ENCODE results near the gene STX1A. TPM values are rescaled to one million over a fixed set of nuclear protein-coding genes. Genes with fewer than 3 reads are reported as not detected.

The STX1A gene
- total and polyA plus RNA-seq, 2 of the 13 experiments (the other 11 are each of a cell fraction or from before 2014, with no cell fraction given) = 6.1 to 12.2 TPM

DNA sequence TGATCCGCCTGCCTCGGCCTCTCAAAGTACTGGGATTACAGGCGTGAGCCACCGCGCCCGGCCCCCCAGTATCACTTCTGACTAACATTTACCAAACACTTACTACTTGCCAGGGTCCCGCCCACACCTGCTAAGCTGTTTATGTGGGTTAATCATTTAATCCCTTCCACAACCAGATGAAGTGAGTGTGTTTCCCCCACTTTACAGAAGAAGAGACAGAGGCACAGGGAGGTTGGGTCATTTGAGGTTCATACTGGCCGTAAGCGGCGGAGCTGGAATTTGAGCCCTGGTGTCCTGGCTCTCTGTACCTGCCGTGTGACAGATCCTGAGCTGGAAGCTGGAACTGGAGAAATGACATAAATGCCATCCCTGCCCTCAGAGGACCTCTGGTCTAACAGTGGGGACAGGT lies 66.9 kb downstream of the STX1A start (continued):
- no peak for TF ChIP-seq ZNF616 (CRISPR knock-in tag; IDR thresholded peaks at IDR 0.05; ENCODE audit: low read depth)
- TF ChIP-seq, protein P1, sequence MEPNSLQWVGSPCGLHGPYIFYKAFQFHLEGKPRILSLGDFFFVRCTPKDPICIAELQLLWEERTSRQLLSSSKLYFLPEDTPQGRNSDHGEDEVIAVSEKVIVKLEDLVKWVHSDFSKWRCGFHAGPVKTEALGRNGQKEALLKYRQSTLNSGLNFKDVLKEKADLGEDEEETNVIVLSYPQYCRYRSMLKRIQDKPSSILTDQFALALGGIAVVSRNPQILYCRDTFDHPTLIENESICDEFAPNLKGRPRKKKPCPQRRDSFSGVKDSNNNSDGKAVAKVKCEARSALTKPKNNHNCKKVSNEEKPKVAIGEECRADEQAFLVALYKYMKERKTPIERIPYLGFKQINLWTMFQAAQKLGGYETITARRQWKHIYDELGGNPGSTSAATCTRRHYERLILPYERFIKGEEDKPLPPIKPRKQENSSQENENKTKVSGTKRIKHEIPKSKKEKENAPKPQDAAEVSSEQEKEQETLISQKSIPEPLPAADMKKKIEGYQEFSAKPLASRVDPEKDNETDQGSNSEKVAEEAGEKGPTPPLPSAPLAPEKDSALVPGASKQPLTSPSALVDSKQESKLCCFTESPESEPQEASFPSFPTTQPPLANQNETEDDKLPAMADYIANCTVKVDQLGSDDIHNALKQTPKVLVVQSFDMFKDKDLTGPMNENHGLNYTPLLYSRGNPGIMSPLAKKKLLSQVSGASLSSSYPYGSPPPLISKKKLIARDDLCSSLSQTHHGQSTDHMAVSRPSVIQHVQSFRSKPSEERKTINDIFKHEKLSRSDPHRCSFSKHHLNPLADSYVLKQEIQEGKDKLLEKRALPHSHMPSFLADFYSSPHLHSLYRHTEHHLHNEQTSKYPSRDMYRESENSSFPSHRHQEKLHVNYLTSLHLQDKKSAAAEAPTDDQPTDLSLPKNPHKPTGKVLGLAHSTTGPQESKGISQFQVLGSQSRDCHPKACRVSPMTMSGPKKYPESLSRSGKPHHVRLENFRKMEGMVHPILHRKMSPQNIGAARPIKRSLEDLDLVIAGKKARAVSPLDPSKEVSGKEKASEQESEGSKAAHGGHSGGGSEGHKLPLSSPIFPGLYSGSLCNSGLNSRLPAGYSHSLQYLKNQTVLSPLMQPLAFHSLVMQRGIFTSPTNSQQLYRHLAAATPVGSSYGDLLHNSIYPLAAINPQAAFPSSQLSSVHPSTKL (CRISPR knock-in tag; IDR thresholded peaks at IDR 0.05) = no peak
- no peak for TF ChIP-seq ZBTB7A (CRISPR knock-in tag; IDR thresholded peaks at IDR 0.05)
- TF ChIP-seq RXRA (CRISPR knock-in tag; IDR thresholded peaks at IDR 0.05) = peak; percentile 68
- no peak for TF ChIP-seq SP140L (CRISPR knock-in tag; IDR thresholded peaks at IDR 0.05; ENCODE audit: borderline replicate concordance)
- TF ChIP-seq ZSCAN29 (CRISPR knock-in tag; conservative IDR thresholded peaks at IDR 0.05) = 0 out of 2 replicates have a peak, but pooled peaks have one; percentile 26
- TF ChIP-seq GATAD1 (CRISPR knock-in tag; IDR thresholded peaks at IDR 0.05) = no peak
- TF ChIP-seq TOPORS (CRISPR knock-in tag; IDR thresholded peaks at IDR 0.05) = no peak
- TF ChIP-seq REXO4 (CRISPR knock-in tag; IDR thresholded peaks at IDR 0.05; ENCODE audit: borderline replicate concordance) = no peak
- TF ChIP-seq, protein P2, sequence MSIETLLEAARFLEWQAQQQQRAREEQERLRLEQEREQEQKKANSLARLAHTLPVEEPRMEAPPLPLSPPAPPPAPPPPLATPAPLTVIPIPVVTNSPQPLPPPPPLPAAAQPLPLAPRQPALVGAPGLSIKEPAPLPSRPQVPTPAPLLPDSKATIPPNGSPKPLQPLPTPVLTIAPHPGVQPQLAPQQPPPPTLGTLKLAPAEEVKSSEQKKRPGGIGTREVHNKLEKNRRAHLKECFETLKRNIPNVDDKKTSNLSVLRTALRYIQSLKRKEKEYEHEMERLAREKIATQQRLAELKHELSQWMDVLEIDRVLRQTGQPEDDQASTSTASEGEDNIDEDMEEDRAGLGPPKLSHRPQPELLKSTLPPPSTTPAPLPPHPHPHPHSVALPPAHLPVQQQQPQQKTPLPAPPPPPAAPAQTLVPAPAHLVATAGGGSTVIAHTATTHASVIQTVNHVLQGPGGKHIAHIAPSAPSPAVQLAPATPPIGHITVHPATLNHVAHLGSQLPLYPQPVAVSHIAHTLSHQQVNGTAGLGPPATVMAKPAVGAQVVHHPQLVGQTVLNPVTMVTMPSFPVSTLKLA (IDR thresholded peaks at IDR 0.05) = no peak
- no peak for TF ChIP-seq GABPA (IDR thresholded peaks at IDR 0.05; ENCODE audit: low read depth, low read length)
- no peak for TF ChIP-seq GABPA (CRISPR knock-in tag; IDR thresholded peaks at IDR 0.05; ENCODE audit: low read depth)
- no peak for TF ChIP-seq PBX2 (CRISPR knock-in tag; IDR thresholded peaks at IDR 0.05)
- TF ChIP-seq ZSCAN22 (CRISPR knock-in tag; IDR thresholded peaks at IDR 0.05) = no peak
- no peak for TF ChIP-seq ZNF792 (CRISPR knock-in tag; IDR thresholded peaks at IDR 0.05)
- TF ChIP-seq NRL (CRISPR knock-in tag; IDR thresholded peaks at IDR 0.05; ENCODE audit: borderline replicate concordance) = no peak
- TF ChIP-seq ISL2 (CRISPR knock-in tag; IDR thresholded peaks at IDR 0.05) = no peak
- no peak for TF ChIP-seq NFATC3 (CRISPR knock-in tag; IDR thresholded peaks at IDR 0.05)
- no peak for TF ChIP-seq SIN3B (IDR thresholded peaks at IDR 0.05; ENCODE audit: low read length)
- TF ChIP-seq, protein P3, sequence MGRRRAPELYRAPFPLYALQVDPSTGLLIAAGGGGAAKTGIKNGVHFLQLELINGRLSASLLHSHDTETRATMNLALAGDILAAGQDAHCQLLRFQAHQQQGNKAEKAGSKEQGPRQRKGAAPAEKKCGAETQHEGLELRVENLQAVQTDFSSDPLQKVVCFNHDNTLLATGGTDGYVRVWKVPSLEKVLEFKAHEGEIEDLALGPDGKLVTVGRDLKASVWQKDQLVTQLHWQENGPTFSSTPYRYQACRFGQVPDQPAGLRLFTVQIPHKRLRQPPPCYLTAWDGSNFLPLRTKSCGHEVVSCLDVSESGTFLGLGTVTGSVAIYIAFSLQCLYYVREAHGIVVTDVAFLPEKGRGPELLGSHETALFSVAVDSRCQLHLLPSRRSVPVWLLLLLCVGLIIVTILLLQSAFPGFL (CRISPR knock-in tag; IDR thresholded peaks at IDR 0.05) = no peak
- no peak for TF ChIP-seq ZNF773 (CRISPR knock-in tag; IDR thresholded peaks at IDR 0.05; ENCODE audit: borderline replicate concordance)
- TF ChIP-seq TEAD3 (CRISPR knock-in tag; optimal IDR thresholded peaks at IDR 0.05; ENCODE audit: borderline replicate concordance) = peak; percentile 72
- no peak for TF ChIP-seq KLF13 (CRISPR knock-in tag; IDR thresholded peaks at IDR 0.05)
- no peak for TF ChIP-seq POLR2AphosphoS5 (IDR thresholded peaks at IDR 0.05; ENCODE audit: low read depth, low read length)
